ENCODE results near the gene SLC12A6.
"Not testable (repeated sequence)": the region's sequence is repeated elsewhere in the genome, so short reads cannot be mapped to it uniquely, and the experiment has no call there.

The SLC12A6 gene

GRCh38 chr15:34337557-34338306 lies at the start of gene SLC12A6:
SLC12A6 (minus strand) TSS chr15:34337781; CDS start chr15:34336680, 1,101 bp downstream.
- no peak for FAIRE-seq

GRCh38 chr15:34381829-34382521 lies 44.4 kb upstream of the SLC12A6 start:
- FAIRE-seq: not testable (repeated sequence)

- FAIRE-seq: not testable (repeated sequence)
Measured at GRCh38 chr15:34380491-34380890, 42.9 kb upstream of the SLC12A6 start.

- no peak for FAIRE-seq
Measured at GRCh38 chr15:34376856-34377255, 39.3 kb upstream of the SLC12A6 start.

- not testable (repeated sequence) for FAIRE-seq
Measured at GRCh38 chr15:34375541-34375940, 38.0 kb upstream of the SLC12A6 start.

- FAIRE-seq: no peak
Measured at GRCh38 chr15:34374816-34375215, 37.2 kb upstream of the SLC12A6 start.

- FAIRE-seq: no peak
Measured at GRCh38 chr15:34373951-34374350, 36.4 kb upstream of the SLC12A6 start.

- FAIRE-seq: no peak
Measured at GRCh38 chr15:34370643-34371042, 33.1 kb upstream of the SLC12A6 start.

GRCh38 chr15:34370129-34370528 lies 32.5 kb upstream of the SLC12A6 start:
- FAIRE-seq: no peak

GRCh38 chr15:34367101-34368081 lies 29.8 kb upstream of the SLC12A6 start, which contains the start of gene LPCAT4:
LPCAT4 (minus strand) TSS chr15:34367196; CDS start chr15:34367100, 96 bp downstream.
- FAIRE-seq: no peak

- no peak for FAIRE-seq
Measured at GRCh38 chr15:34366271-34367065, 28.9 kb upstream of the SLC12A6 start.

GRCh38 chr15:34365836-34366235 lies 28.3 kb upstream of the SLC12A6 start:
- FAIRE-seq: no peak

- FAIRE-seq: no peak
Measured at GRCh38 chr15:34365091-34365825, 27.7 kb upstream of the SLC12A6 start.

- no peak for FAIRE-seq
Measured at GRCh38 chr15:34364041-34364440, 26.5 kb upstream of the SLC12A6 start.

- FAIRE-seq: no peak
Measured at GRCh38 chr15:34362047-34362773, 24.6 kb upstream of the SLC12A6 start.

- FAIRE-seq: no peak
Measured at GRCh38 chr15:34361278-34361677, 23.7 kb upstream of the SLC12A6 start.

- FAIRE-seq: no peak
Measured at GRCh38 chr15:34360298-34360697, 22.7 kb upstream of the SLC12A6 start.

GRCh38 chr15:34359416-34359815 lies 21.8 kb upstream of the SLC12A6 start:
- FAIRE-seq: no peak

- FAIRE-seq: no peak
Measured at GRCh38 chr15:34358948-34359347, 21.4 kb upstream of the SLC12A6 start.

GRCh38 chr15:34358367-34358766 lies 20.8 kb upstream of the SLC12A6 start:
- FAIRE-seq: no peak

- FAIRE-seq: no peak
Measured at GRCh38 chr15:34357653-34358052, 20.1 kb upstream of the SLC12A6 start.
